CD4-positive, alpha-beta T cell (primary cell): ENCODE measurements around the gene ROCK2. TPM values are rescaled to one million over a fixed set of nuclear protein-coding genes. Genes with fewer than 3 reads are reported as not detected.

Experiments used
- ATAC-seq: fragments of 200-7000 bp; cut with Tn5 transposase; one replicate; pipeline ENCODE4 v1.10.0; 2022; ENCODE audit warnings: mild to moderate bottlenecking; ENCODE audit not compliant: poor library complexity
- CTCF ChIA-PET: fragments of 350-600 bp; sonication (Branson Sonifier 250); formaldehyde crosslinking; loops from one replicate; lab custom pipeline; 2021; ENCODE audit warnings: antibody characterized with exemption, inconsistent platforms; lab: Charles Lee
- POLR2A ChIA-PET: fragments of 350-600 bp; sonication (Branson Sonifier 250); formaldehyde crosslinking; loops from one replicate; lab custom pipeline; 2021; ENCODE audit warnings: antibody characterized with exemption, inconsistent platforms; lab: Charles Lee
- DNase-seq, 14 experiments: peaks; one replicate each; pipeline ENCODE4 v3.0.0-alpha.2; 2013 to 2020; ENCODE audit warnings: mixed read lengths in 2 of 14
- H3K27ac ChIP-seq, 2 donors: one replicate each; pipeline versions ENCODE4 v1.5.1 to v1.7.0; 2013; ENCODE audit warnings: low read length in 2 of 2, low read depth in 1 of 2, mild to moderate bottlenecking in 1 of 2
- H3K27me3 ChIP-seq, 2 experiments: 1 replicate in 1 of 2; 2 replicates in 1 of 2; pipeline versions ENCODE4 v1.6.1 to v1.7.0; 2013; ENCODE audit warnings: low read length in 2 of 2, control low read depth in 1 of 2, mild to moderate bottlenecking in 1 of 2, moderate library complexity in 1 of 2; ENCODE audit not compliant: insufficient read depth in 2 of 2, control insufficient read depth in 1 of 2
- H3K36me3 ChIP-seq: one replicate; pipeline ENCODE4 v1.6.1; 2013; ENCODE audit warnings: low read length, control low read depth; ENCODE audit not compliant: insufficient read depth
- H3K4me1 ChIP-seq: one replicate; pipeline ENCODE4 v1.6.1; 2013; ENCODE audit warnings: low read length, control low read depth; ENCODE audit not compliant: insufficient read depth
- H3K4me3 ChIP-seq: one replicate; pipeline ENCODE4 v1.5.1; 2013; ENCODE audit warnings: mild to moderate bottlenecking, low read length, moderate library complexity
- H3K9me3 ChIP-seq, 2 experiments: 1 replicate in 1 of 2; 2 replicates in 1 of 2; pipeline versions ENCODE4 v1.6.1 to v1.7.0; 2013; ENCODE audit warnings: low read length in 2 of 2, mild to moderate bottlenecking in 2 of 2, control low read depth in 1 of 2, moderate library complexity in 1 of 2; ENCODE audit not compliant: control insufficient read depth in 1 of 2, insufficient read depth in 1 of 2
- H3K27ac Mint-ChIP-seq: one replicate; pipeline ENCODE4 v1.8.0; 2020; ENCODE audit warnings: mixed read lengths
- H3K27me3 Mint-ChIP-seq: one replicate; pipeline ENCODE4 v1.8.0; 2021; ENCODE audit warnings: mixed read lengths
- H3K36me3 Mint-ChIP-seq: one replicate; pipeline ENCODE4 v1.8.0; 2021; ENCODE audit warnings: low read depth, mixed read lengths
- H3K4me1 Mint-ChIP-seq: one replicate; pipeline ENCODE4 v1.8.0; 2021; ENCODE audit warnings: low read depth, mixed read lengths
- H3K4me3 Mint-ChIP-seq: one replicate; pipeline ENCODE4 v1.8.0; 2020; ENCODE audit warnings: mild to moderate bottlenecking, mixed read lengths
- H3K9me3 Mint-ChIP-seq: one replicate; pipeline ENCODE4 v1.8.0; 2020; ENCODE audit warnings: mixed read lengths
- CTCF ChIP-seq: fragments of 200-600 bp; IDR thresholded peaks from one replicate; pipeline ENCODE4 v1.8.0; 2022; ENCODE audit warnings: antibody characterized with exemption, mild to moderate bottlenecking
- intact Hi-C, 2 experiments: fragments of 100-400 bp; cut with DNase I in 1 of 2; cut with micrococcal nuclease in 1 of 2; formaldehyde crosslinking; loops; one replicate each; pipeline versions ENCODE4 v1.15.1 to v1.9.0; 2023 to 2025; cut with DNase I, micrococcal nuclease
- total RNA-seq, 174 experiments: library from RNA in 2 of 174; stranded (reverse) in 2 of 174; gene quantifications; one replicate each; pipeline ENCODE4 v1.2.3 and lab custom pipeline; 2021 to 2026

The ROCK2 gene
- total RNA-seq, 2 experiments from 2014 or later: 6.9 to 9.4 TPM

GRCh38 chr2:11343368-11343649, 1.1 kb downstream of the ROCK2 start:
- H3K27me3 Mint-ChIP-seq: no peaks in the 10 kb centered on the region
- Histone ChIP-seq H3K4me1 (peaks cover 16% of the 10 kb centered on the region), H3K27ac (no peak overlapping the region), H3K9me3 (no peaks in the 10 kb centered on the region), H3K36me3 (no peaks in the 10 kb centered on the region), H3K4me3 (peak overlapping the region; percentile 88), H3K27me3 (no peaks in the 10 kb centered on the region)
- ATAC-seq (peak; percentile 24), DNase-seq (no peak)
- no peak for TF ChIP-seq CTCF
- H3K36me3 Mint-ChIP-seq: peaks cover 11% of the 10 kb centered on the region
- intact Hi-C loops: loop anchor here (5.0 to 10.0 kb wide), 5 partner anchors 189 to 781 kb away; partner anchors contain the start of genes LPIN1 (in 1 of the 2), PDIA6 (in 1 of the 2) and SLC66A3 (in 1 of the 2)
- H3K4me3 Mint-ChIP-seq: peak overlapping the region; percentile 98
- H3K9me3 Mint-ChIP-seq: no peaks in the 10 kb centered on the region
- peak overlapping the region; percentile 88 for H3K27ac Mint-ChIP-seq
- ChIA-PET POLR2A (interaction anchor here (0.8 to 3.5 kb wide), 6 partner anchors 18 to 531 kb away, joined by 3 to 17 read pairs (median 5); partner anchors contain the start of genes PDIA6 and SLC66A3), CTCF (interaction anchor here (1.2 kb wide), 1 partner anchor 56 kb away, joined by 3 read pairs; no protein-coding TSS in a partner anchor)
- peaks cover 54% of the 10 kb centered on the region for H3K4me1 Mint-ChIP-seq

- Histone ChIP-seq H3K36me3 (no peaks in the 10 kb centered on the region), H3K9me3 (no peaks in the 10 kb centered on the region), H3K4me1 (peaks cover 16% of the 10 kb centered on the region), H3K4me3 (peak overlapping the region; percentile 88), H3K27me3 (no peaks in the 10 kb centered on the region), H3K27ac (no peak overlapping the region)
- CTCF ChIA-PET: no interaction called here
- Mint-ChIP-seq H3K27ac (peak overlapping the region; percentile 88), H3K4me1 (peaks cover 54% of the 10 kb centered on the region), H3K27me3 (no peaks in the 10 kb centered on the region), H3K36me3 (peaks cover 11% of the 10 kb centered on the region), H3K4me3 (peak overlapping the region; percentile 98), H3K9me3 (no peaks in the 10 kb centered on the region)
- DNase-seq (peak in 1 of 14 experiments; percentile 21), ATAC-seq (no peak)
- intact Hi-C loops: loop anchor here (5.0 to 10.0 kb wide), 5 partner anchors 188 to 782 kb away; partner anchors contain the start of genes LPIN1 (in 1 of the 2), PDIA6 (in 1 of the 2) and SLC66A3 (in 1 of the 2)
- POLR2A ChIA-PET: interaction anchor here (1.1 to 3.5 kb wide), 2 partner anchors 135 to 188 kb away, joined by 5 to 17 read pairs; partner anchors contain the start of gene SLC66A3
- TF ChIP-seq CTCF: no peak
Observed at GRCh38 chr2:11342551-11343367, 1.7 kb downstream of the ROCK2 start.

- ChIA-PET POLR2A (no interaction called here), CTCF (interaction anchor here (1.4 kb wide), 1 partner anchor 208 kb away, joined by 3 read pairs; a partner anchor contains a TSS)
- DNase-seq: no peak
- TF ChIP-seq CTCF: no peak
- Histone ChIP-seq H3K27ac (no peak overlapping the region), H3K4me3 (no peak overlapping the region), H3K27me3 (no peaks in the 10 kb centered on the region), H3K36me3 (no peaks in the 10 kb centered on the region), H3K4me1 (peaks cover 16% of the 10 kb centered on the region), H3K9me3 (no peaks in the 10 kb centered on the region)
- H3K4me1 Mint-ChIP-seq: peaks cover 54% of the 10 kb centered on the region
- H3K4me3 Mint-ChIP-seq: peak overlapping the region; percentile 50
- no peaks in the 10 kb centered on the region for H3K27me3 Mint-ChIP-seq
- intact Hi-C loops: loop anchor here (5.0 to 10.0 kb wide), 5 partner anchors 186 to 784 kb away; partner anchors contain the start of genes LPIN1 (in 1 of the 2), PDIA6 (in 1 of the 2) and SLC66A3 (in 1 of the 2)
- no peaks in the 10 kb centered on the region for H3K9me3 Mint-ChIP-seq
- H3K27ac Mint-ChIP-seq: no peak overlapping the region
- H3K36me3 Mint-ChIP-seq: peaks cover 11% of the 10 kb centered on the region
- ATAC-seq: no peak
Observed at GRCh38 chr2:11340717-11341116, 3.7 kb downstream of the ROCK2 start.
